Parathyroid adenoma (tissue), 2 donors: ENCODE results near the gene NOC2L.

Experiments used
- H2AFZ ChIP-seq: fragments of 300-600 bp; sonication (generic); one replicate; pipeline ENCODE4 v1.7.0; 2017; ENCODE audit warnings: antibody characterized with exemption, mild to moderate bottlenecking
- H3K27ac ChIP-seq: fragments of 300-600 bp; sonication (generic); one replicate; pipeline ENCODE4 v1.7.0; 2017
- H3K27me3 ChIP-seq: fragments of 300-600 bp; sonication (generic); one replicate; pipeline ENCODE4 v1.7.0; 2017; ENCODE audit warnings: low read length; ENCODE audit not compliant: control insufficient read depth, insufficient read depth
- H3K36me3 ChIP-seq: fragments of 300-600 bp; sonication (generic); one replicate; pipeline ENCODE4 v1.7.0; 2017; ENCODE audit warnings: low read length; ENCODE audit not compliant: control insufficient read depth, insufficient read depth
- H3K4me1 ChIP-seq: fragments of 300-600 bp; sonication (generic); one replicate; pipeline ENCODE4 v1.7.0; 2017; ENCODE audit warnings: control low read depth
- H3K4me2 ChIP-seq: fragments of 300-600 bp; sonication (generic); one replicate; pipeline ENCODE4 v1.7.0; 2017; ENCODE audit warnings: low read length
- H3K4me3 ChIP-seq: fragments of 300-600 bp; sonication (generic); one replicate; pipeline ENCODE4 v1.7.0; 2017; ENCODE audit warnings: low read depth, low read length
- H3K79me2 ChIP-seq: fragments of 300-600 bp; sonication (generic); one replicate; pipeline ENCODE4 v1.7.0; 2017; ENCODE audit warnings: control low read depth
- H3K9ac ChIP-seq: fragments of 300-600 bp; sonication (generic); one replicate; pipeline ENCODE4 v1.7.0; 2017; ENCODE audit warnings: mild to moderate bottlenecking
- H3K9me3 ChIP-seq: fragments of 300-600 bp; sonication (generic); one replicate; pipeline ENCODE4 v1.7.0; 2017; ENCODE audit warnings: low read length; ENCODE audit not compliant: control insufficient read depth
- CTCF ChIP-seq: fragments of 300-600 bp; sonication (generic); IDR thresholded peaks from one replicate; pipeline ENCODE4 v1.7.0; 2017; ENCODE audit warnings: antibody characterized with exemption, mild to moderate bottlenecking
- donor health status: primary hyperparathyroidism.

NOC2L gene

GRCh38 chr1:938711-939489 is 20.2 kb downstream of the NOC2L start:
- no peaks in the 10 kb centered on the region for H3K36me3 ChIP-seq
- H3K9me3 ChIP-seq = no peaks in the 10 kb centered on the region
- H2AFZ ChIP-seq = no peak overlapping the region
- no peak overlapping the region for H3K27ac ChIP-seq
- H3K4me3 ChIP-seq = no peak overlapping the region
- H3K79me2 ChIP-seq = no peaks in the 10 kb centered on the region
- no peak for TF ChIP-seq CTCF
- peaks cover 2% of the 10 kb centered on the region for H3K4me1 ChIP-seq
- no peak overlapping the region for H3K9ac ChIP-seq
- no peak overlapping the region for H3K4me2 ChIP-seq
- no peaks in the 10 kb centered on the region for H3K27me3 ChIP-seq

- H3K36me3 ChIP-seq = no peaks in the 10 kb centered on the region
- no peak overlapping the region for H2AFZ ChIP-seq
- no peak overlapping the region for H3K27ac ChIP-seq
- H3K4me2 ChIP-seq = no peak overlapping the region
- no peak overlapping the region for H3K9ac ChIP-seq
- no peaks in the 10 kb centered on the region for H3K9me3 ChIP-seq
- H3K4me3 ChIP-seq = no peak overlapping the region
- H3K79me2 ChIP-seq = no peaks in the 10 kb centered on the region
- no peaks in the 10 kb centered on the region for H3K27me3 ChIP-seq
- peak; percentile 19 for TF ChIP-seq CTCF
- H3K4me1 ChIP-seq = peaks cover 2% of the 10 kb centered on the region
Measured at GRCh38 chr1:938088-938683, 20.9 kb downstream of the NOC2L start.

- Histone ChIP-seq H3K9ac (no peak overlapping the region), H3K4me2 (no peak overlapping the region), H3K4me3 (no peak overlapping the region), H3K4me1 (peaks cover 2% of the 10 kb centered on the region), H2AFZ (no peak overlapping the region), H3K36me3 (no peaks in the 10 kb centered on the region), H3K9me3 (no peaks in the 10 kb centered on the region), H3K79me2 (no peaks in the 10 kb centered on the region), H3K27me3 (no peaks in the 10 kb centered on the region), H3K27ac (no peak overlapping the region)
- TF ChIP-seq CTCF = no peak
Measured at GRCh38 chr1:937521-937920, 21.5 kb downstream of the NOC2L start.

- H3K36me3 ChIP-seq = no peaks in the 10 kb centered on the region
- H3K4me1 ChIP-seq = peaks cover 2% of the 10 kb centered on the region
- TF ChIP-seq CTCF = no peak
- H3K27ac ChIP-seq = no peak overlapping the region
- no peak overlapping the region for H3K9ac ChIP-seq
- H3K27me3 ChIP-seq = no peaks in the 10 kb centered on the region
- H3K4me3 ChIP-seq = no peak overlapping the region
- H2AFZ ChIP-seq = no peak overlapping the region
- H3K4me2 ChIP-seq = no peak overlapping the region
- H3K79me2 ChIP-seq = no peaks in the 10 kb centered on the region
- no peaks in the 10 kb centered on the region for H3K9me3 ChIP-seq
Measured at GRCh38 chr1:936348-937264, 22.4 kb downstream of the NOC2L start.
